Thyroid gland (tissue), 4 donors: ENCODE measurements around the gene MBD3.

Experiments used
- CTCF ChIP-seq, 6 experiments: fragments of 200-600 bp in 3 of 6; fragments of 450-650 bp in 3 of 6; sonication (generic) in 3 of 6; IDR thresholded peaks; one replicate each; pipeline ENCODE4 v1.5.1; 2016 to 2019; ENCODE audit warnings: antibody characterized with exemption in 6 of 6, mild to moderate bottlenecking in 2 of 6, inconsistent platforms in 1 of 6, moderate library complexity in 1 of 6
- POLR2A ChIP-seq, 2 donors: fragments of 450-650 bp; IDR thresholded peaks; one replicate each; pipeline ENCODE4 v1.6.1; 2017; ENCODE audit warnings: antibody characterized with exemption in 2 of 2, mild to moderate bottlenecking in 2 of 2, moderate library complexity in 1 of 2

GRCh38 chr19:1540365-1540925 is 52.2 kb downstream of the MBD3 start:
- TF ChIP-seq CTCF (IDR thresholded peaks at IDR 0.05) (no peak), POLR2A (IDR thresholded peaks at IDR 0.05) (no peak)
